Endothelial cell (in vitro differentiated cells): Measurements from ENCODE around the gene POPDC2. TPM values are rescaled to one million over a fixed set of nuclear protein-coding genes. Genes with fewer than 3 reads are reported as not detected.
A peak's percentile ranks its signal among the peaks of the same experiment; 100 is the strongest.
"Not testable (repeated sequence)": the region's sequence is repeated elsewhere in the genome, so short reads cannot be mapped to it uniquely, and the experiment has no call there.

Experiments
- DNase-seq: peaks from one replicate; pipeline ENCODE4 v3.0.0; 2021; ENCODE audit warnings: low spot score
- H3K27ac Mint-ChIP-seq: one replicate; pipeline ENCODE4 v1.8.0; 2021; ENCODE audit warnings: mixed read lengths, inconsistent platforms; ENCODE audit not compliant: unreplicated experiment
- H3K27me3 Mint-ChIP-seq: one replicate; pipeline ENCODE4 v1.8.0; 2021; ENCODE audit warnings: mild to moderate bottlenecking, moderate library complexity, mixed read lengths, inconsistent platforms; ENCODE audit not compliant: unreplicated experiment
- H3K36me3 Mint-ChIP-seq: one replicate; pipeline ENCODE4 v1.8.0; 2021; ENCODE audit warnings: mild to moderate bottlenecking, low read depth, mixed read lengths, inconsistent platforms; ENCODE audit not compliant: unreplicated experiment
- H3K4me1 Mint-ChIP-seq: one replicate; pipeline ENCODE4 v1.8.0; 2021; ENCODE audit warnings: mild to moderate bottlenecking, mixed read lengths, inconsistent platforms; ENCODE audit not compliant: unreplicated experiment
- H3K4me3 Mint-ChIP-seq: one replicate; pipeline ENCODE4 v1.8.0; 2021; ENCODE audit warnings: mild to moderate bottlenecking, mixed read lengths, inconsistent platforms; ENCODE audit not compliant: unreplicated experiment
- H3K9me3 Mint-ChIP-seq: one replicate; pipeline ENCODE4 v1.8.0; 2021; ENCODE audit warnings: mixed read lengths, inconsistent platforms; ENCODE audit not compliant: unreplicated experiment
- CTCF ChIP-seq: fragments of 200-600 bp; sonication (generic); IDR thresholded peaks from one replicate; pipeline ENCODE4 v1.5.0; 2021; ENCODE audit warnings: antibody characterized with exemption; ENCODE audit not compliant: unreplicated experiment
- total RNA-seq: library from RNA; stranded (reverse); fragmentation: NEBNext Ultra II Directional; extraction: Animal tissue kit (Norgen Biotek cat#: 25700); gene quantifications from one replicate; pipeline ENCODE4 v1.2.1, GENCODE V29; 2021; ENCODE audit not compliant: unreplicated experiment

Gene POPDC2
- total RNA-seq, 1 donor from 2014 or later = 2.0 TPM

DNA sequence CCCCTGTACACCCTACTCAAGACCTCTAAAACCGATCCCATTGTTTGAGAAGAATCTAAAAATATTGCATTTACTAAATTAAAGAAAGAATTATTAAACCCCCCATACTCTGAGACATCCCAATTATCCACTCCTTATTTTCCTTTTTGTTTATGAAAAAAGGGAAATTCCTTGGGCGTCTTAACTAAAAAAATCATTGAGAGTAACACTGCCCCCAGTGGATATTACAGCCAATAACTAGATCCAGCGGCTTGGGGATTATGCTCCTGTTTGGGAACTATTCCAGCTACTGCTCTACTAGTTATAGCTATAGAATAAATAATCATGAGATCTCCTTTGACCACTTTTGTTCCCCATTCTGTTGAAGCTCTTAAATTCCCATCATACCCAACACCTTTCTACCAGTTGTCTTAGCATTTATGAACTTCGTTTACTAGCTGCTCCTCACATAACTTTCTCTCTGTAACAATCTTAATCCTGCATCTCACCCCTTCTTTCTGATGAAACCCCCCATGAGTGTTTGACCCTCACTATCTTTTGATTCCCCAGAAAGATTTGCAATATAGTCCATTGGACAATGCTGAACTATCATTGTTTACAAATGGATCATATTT lies 29.8 kb upstream of the POPDC2 start:
- Mint-ChIP-seq H3K27me3 (peaks cover 4% of the 10 kb centered on the region), H3K36me3 (no peaks in the 10 kb centered on the region), H3K27ac (no peak overlapping the region), H3K4me3 (no peak overlapping the region), H3K4me1 (no peaks in the 10 kb centered on the region), H3K9me3 (peaks cover 3% of the 10 kb centered on the region)
- no peak for DNase-seq
- TF ChIP-seq CTCF = peak; percentile 61

- Mint-ChIP-seq H3K4me3 (no peak overlapping the region), H3K9me3 (peaks cover 3% of the 10 kb centered on the region), H3K27me3 (peaks cover 4% of the 10 kb centered on the region), H3K36me3 (no peaks in the 10 kb centered on the region), H3K4me1 (no peaks in the 10 kb centered on the region), H3K27ac (no peak overlapping the region)
- no peak for DNase-seq
- no peak for TF ChIP-seq CTCF
These were observed 23.0 kb upstream of the POPDC2 start for GRCh38 chr3:119683421-119683820.

GRCh38 chr3:119681279-119681678 lies 20.9 kb upstream of the POPDC2 start:
- DNase-seq = no peak
- peaks cover 2% of the 10 kb centered on the region for H3K27me3 Mint-ChIP-seq
- H3K4me1 Mint-ChIP-seq = peaks cover 10% of the 10 kb centered on the region
- no peaks in the 10 kb centered on the region for H3K9me3 Mint-ChIP-seq
- no peak for TF ChIP-seq CTCF
- no peak overlapping the region for H3K27ac Mint-ChIP-seq
- no peaks in the 10 kb centered on the region for H3K36me3 Mint-ChIP-seq
- no peak overlapping the region for H3K4me3 Mint-ChIP-seq

DNA sequence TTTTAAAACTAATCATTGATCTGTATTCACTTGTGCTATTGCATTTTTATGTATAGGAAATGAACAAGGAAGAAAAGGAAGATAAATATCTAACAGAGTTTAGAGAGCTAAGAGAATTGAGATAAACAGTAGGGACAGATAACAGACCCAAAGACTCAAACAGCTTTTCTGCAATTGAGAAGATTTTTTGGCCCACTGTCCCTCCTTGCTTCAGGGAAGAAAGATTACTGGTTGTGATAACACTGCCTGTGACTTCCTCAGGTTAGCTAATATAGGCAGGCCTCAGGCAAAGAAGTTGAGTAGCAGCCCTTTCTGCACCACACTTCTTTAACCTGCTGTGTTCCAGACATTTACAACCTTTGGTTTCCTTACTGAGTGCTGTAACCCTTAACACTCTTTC lies 19.5 kb upstream of the POPDC2 start:
- Mint-ChIP-seq H3K4me1 (peaks cover 18% of the 10 kb centered on the region), H3K27ac (no peak overlapping the region), H3K4me3 (no peak overlapping the region), H3K27me3 (no peaks in the 10 kb centered on the region), H3K36me3 (no peaks in the 10 kb centered on the region), H3K9me3 (no peaks in the 10 kb centered on the region)
- TF ChIP-seq CTCF = no peak
- DNase-seq = no peak

DNA sequence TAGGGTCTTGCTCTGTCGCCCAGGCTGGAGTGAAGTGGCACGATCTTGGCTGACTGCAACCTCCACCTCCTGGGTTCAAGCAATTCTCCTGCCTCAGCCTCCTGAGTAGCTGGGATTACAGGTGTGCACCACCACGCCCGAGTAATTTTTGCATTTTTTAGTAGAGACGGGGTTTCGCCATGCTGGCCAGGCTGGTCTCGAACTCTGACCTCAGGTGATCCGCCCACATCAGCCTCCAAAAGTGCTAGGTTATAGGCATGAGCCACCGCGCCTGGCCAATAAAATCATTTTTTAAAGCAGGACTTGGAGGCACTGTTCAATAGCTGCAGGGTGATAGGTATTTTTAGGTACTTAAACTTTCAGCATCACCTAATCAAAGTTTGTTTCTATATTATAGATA lies 17.8 kb upstream of the POPDC2 start:
- not testable (repeated sequence) for H3K27me3 Mint-ChIP-seq, H3K9me3 Mint-ChIP-seq, H3K27ac Mint-ChIP-seq, H3K4me3 Mint-ChIP-seq, DNase-seq, H3K36me3 Mint-ChIP-seq
- peaks cover 18% of the 10 kb centered on the region for H3K4me1 Mint-ChIP-seq
